HG03159 (cell line): ENCODE results near the gene RBSN.

Experiments
- ATAC-seq: cut with Tn5 transposase; IDR thresholded peaks from one replicate; pipeline ENCODE4 v1.9.1; 2021; ENCODE audit warnings: mild to moderate bottlenecking, moderate library complexity; ENCODE audit not compliant: unreplicated experiment

Gene RBSN

GRCh38 chr3:15063656-15064286, 35.2 kb downstream of the RBSN start:
- no peak for ATAC-seq

GRCh38 chr3:15063238-15063637, 35.7 kb downstream of the RBSN start:
- ATAC-seq, result no peak

GRCh38 chr3:15060029-15060428, 38.9 kb downstream of the RBSN start:
- ATAC-seq, result no peak

- no peak for ATAC-seq
These were observed 42.1 kb downstream of the RBSN start for GRCh38 chr3:15056676-15057404.

- peak; percentile 41 for ATAC-seq
These were observed 43.9 kb downstream of the RBSN start for GRCh38 chr3:15055019-15055557.

- no peak for ATAC-seq
These were observed 45.4 kb downstream of the RBSN start for GRCh38 chr3:15053541-15053940.

GRCh38 chr3:15052335-15053242, 46.4 kb downstream of the RBSN start:
- ATAC-seq, result no peak

- ATAC-seq, result peak; percentile 45
These were observed 47.4 kb downstream of the RBSN start for GRCh38 chr3:15051531-15051930.

- peak; percentile 87 for ATAC-seq
These were observed 48.4 kb downstream of the RBSN start for GRCh38 chr3:15050405-15051092.

GRCh38 chr3:15049584-15049983, 49.4 kb downstream of the RBSN start:
- no peak for ATAC-seq

- ATAC-seq, result no peak
These were observed 53.3 kb downstream of the RBSN start for GRCh38 chr3:15045667-15046066.

GRCh38 chr3:15044326-15044725, 54.6 kb downstream of the RBSN start:
- ATAC-seq, result no peak

GRCh38 chr3:15043408-15044171, 55.4 kb downstream of the RBSN start:
- no peak for ATAC-seq

- ATAC-seq, result no peak
These were observed 56.0 kb downstream of the RBSN start for GRCh38 chr3:15042936-15043335.

GRCh38 chr3:15041950-15042349, 57.0 kb downstream of the RBSN start:
- no peak for ATAC-seq

GRCh38 chr3:15040844-15041243, 58.1 kb downstream of the RBSN start:
- no peak for ATAC-seq

GRCh38 chr3:15038306-15038705, 60.6 kb downstream of the RBSN start:
- no peak for ATAC-seq

GRCh38 chr3:15033103-15033502, 65.8 kb downstream of the RBSN start:
- no peak for ATAC-seq

GRCh38 chr3:15032650-15033049, 66.3 kb downstream of the RBSN start:
- ATAC-seq, result no peak

- ATAC-seq, result no peak
These were observed 69.3 kb downstream of the RBSN start for GRCh38 chr3:15029625-15030024.
